Neural cell (in vitro differentiated cells): ENCODE measurements around the gene POP5. TPM values are rescaled to one million over a fixed set of nuclear protein-coding genes. Genes with fewer than 3 reads are reported as not detected.

Source experiments
- H2AFZ ChIP-seq: fragments of 200-600, 300-800 bp; sonication (generic), shearing (Covaris generic); 2 replicates; pipeline ENCODE4 v1.6.0; 2014; ENCODE audit warnings: low read depth, mild to moderate bottlenecking, antibody characterized with exemption, low read length, moderate library complexity
- H3F3A ChIP-seq: fragments of 200-600 bp; shearing (Covaris generic); 2 replicates; pipeline ENCODE4 v1.6.1; 2016; ENCODE audit warnings: mild to moderate bottlenecking, moderate library complexity, mixed read lengths, antibody characterized with exemption, low read length; ENCODE audit not compliant: insufficient read depth, poor library complexity, severe bottlenecking
- H3K27ac ChIP-seq: fragments of 200-600, 300-800 bp; sonication (generic), shearing (Covaris generic); 2 replicates; pipeline ENCODE4 v1.5.1; 2014; ENCODE audit warnings: mild to moderate bottlenecking, low read length, moderate library complexity
- H3K27me3 ChIP-seq: fragments of 300-800, 200-600 bp; sonication (generic), shearing (Covaris generic); 2 replicates; pipeline ENCODE4 v1.6.0; 2014; ENCODE audit warnings: mild to moderate bottlenecking, low read depth, low read length, moderate library complexity; ENCODE audit not compliant: insufficient read depth
- H3K36me3 ChIP-seq: fragments of 300-800, 200-600 bp; sonication (generic), shearing (Covaris generic); 2 replicates; pipeline ENCODE4 v1.5.1; 2014; ENCODE audit warnings: mild to moderate bottlenecking, antibody characterized with exemption, low read length, moderate library complexity; ENCODE audit not compliant: insufficient read depth
- H3K4me2 ChIP-seq: fragments of 300-800, 200-600 bp; sonication (generic), shearing (Covaris generic); 2 replicates; pipeline ENCODE4 v1.6.0; 2014; ENCODE audit warnings: mild to moderate bottlenecking, low read length
- H3K4me3 ChIP-seq: fragments of 300-800, 200-600 bp; sonication (generic), shearing (Covaris generic); 2 replicates; pipeline ENCODE4 v1.5.1; 2014; ENCODE audit warnings: mild to moderate bottlenecking, low read length, moderate library complexity
- H3K79me2 ChIP-seq: fragments of 200-600 bp; shearing (Covaris generic); replicated peaks from 2 replicates; pipeline ENCODE4 v1.6.0; 2014; ENCODE audit warnings: mild to moderate bottlenecking, low read length, moderate library complexity; ENCODE audit not compliant: insufficient read depth
- H3K9ac ChIP-seq: fragments of 300-800, 200-600 bp; sonication (generic), shearing (Covaris generic); 2 replicates; pipeline ENCODE4 v1.6.1; 2016; ENCODE audit warnings: mild to moderate bottlenecking, low read length, mixed read lengths
- H3K9me2 ChIP-seq: fragments of 200-600 bp; shearing (Covaris generic); 2 replicates; pipeline ENCODE4 v1.6.1; 2016; ENCODE audit warnings: mild to moderate bottlenecking, low read length, mixed read lengths; ENCODE audit not compliant: insufficient read depth
- H3K9me3 ChIP-seq: fragments of 200-600, 300-800 bp; sonication (generic), shearing (Covaris generic); 2 replicates; pipeline ENCODE4 v1.6.1; 2016; ENCODE audit warnings: mild to moderate bottlenecking, mixed run types, low read length, moderate library complexity, mixed read lengths
- H4K20me1 ChIP-seq: fragments of 200-600 bp; shearing (Covaris generic); 2 replicates; pipeline ENCODE4 v1.6.1; 2016; ENCODE audit warnings: mild to moderate bottlenecking, mixed run types; ENCODE audit not compliant: insufficient read depth
- EP300 ChIP-seq: fragments of 450-650 bp; conservative IDR thresholded peaks from 2 replicates; pipeline ENCODE4 v1.6.1; 2014; ENCODE audit warnings: antibody characterized with exemption, mild to moderate bottlenecking, moderate library complexity; ENCODE audit not compliant: poor library complexity, severe bottlenecking
- EZH2 ChIP-seq: fragments of 200-600, 300-800 bp; shearing (Covaris generic), sonication (generic); IDR thresholded peaks from 2 replicates; pipeline ENCODE4 v1.6.1; 2014; ENCODE audit warnings: antibody characterized with exemption, low read length, borderline replicate concordance, mild to moderate bottlenecking; ENCODE audit not compliant: insufficient read depth, poor library complexity, severe bottlenecking
- MXI1 ChIP-seq: fragments of 450-650 bp; conservative IDR thresholded peaks from 2 replicates; pipeline ENCODE4 v1.6.1; 2014; ENCODE audit warnings: antibody characterized with exemption, mild to moderate bottlenecking; ENCODE audit not compliant: poor library complexity, severe bottlenecking
- POLR2AphosphoS5 ChIP-seq: IDR thresholded peaks from 2 replicates; pipeline ENCODE4 v1.6.1; 2012
- RAD21 ChIP-seq: fragments of 450-650 bp; conservative IDR thresholded peaks from 2 replicates; pipeline ENCODE4 v1.6.1; 2014; ENCODE audit warnings: antibody characterized with exemption, mild to moderate bottlenecking, moderate library complexity
- SMC3 ChIP-seq: fragments of 450-650 bp; conservative IDR thresholded peaks from 2 replicates; pipeline ENCODE4 v1.6.1; 2014; ENCODE audit warnings: antibody characterized with exemption, mild to moderate bottlenecking, moderate library complexity; ENCODE audit not compliant: poor library complexity
- TAF1 ChIP-seq: IDR thresholded peaks from 2 replicates; pipeline ENCODE4 v1.6.1; 2012; ENCODE audit warnings: low read depth
- polyA minus RNA-seq: library from RNA; depleted of rRNA, polyadenylated mRNA; stranded (reverse); fragments of >200 nt; gene quantifications from 2 replicates; pipeline ENCODE4 v1.2.3, GENCODE V29; 2014
- polyA plus RNA-seq: library from polyadenylated mRNA; depleted of rRNA; stranded (reverse); fragments of >200 nt; gene quantifications from 2 replicates; pipeline ENCODE4 v1.2.3, GENCODE V29; 2014
- TF ChIP-seq, protein P1 (sequence below): fragments of 450-650 bp; IDR thresholded peaks from 2 replicates; pipeline ENCODE4 v1.5.1; 2014; ENCODE audit warnings: antibody characterized with exemption, mild to moderate bottlenecking, moderate library complexity; ENCODE audit not compliant: poor library complexity, severe bottlenecking

The POP5 gene, protein sequence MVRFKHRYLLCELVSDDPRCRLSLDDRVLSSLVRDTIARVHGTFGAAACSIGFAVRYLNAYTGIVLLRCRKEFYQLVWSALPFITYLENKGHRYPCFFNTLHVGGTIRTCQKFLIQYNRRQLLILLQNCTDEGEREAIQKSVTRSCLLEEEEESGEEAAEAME
- polyA plus RNA-seq (137 and 153 TPM in 2 replicates), polyA minus RNA-seq (30.2 and 34.3 TPM in 2 replicates)

- H3K4me3 ChIP-seq: peak within 1 kb of the TSS; percentile 94
- peak within 1 kb of the TSS; percentile 41 for H2AFZ ChIP-seq
- TF ChIP-seq, protein P1, sequence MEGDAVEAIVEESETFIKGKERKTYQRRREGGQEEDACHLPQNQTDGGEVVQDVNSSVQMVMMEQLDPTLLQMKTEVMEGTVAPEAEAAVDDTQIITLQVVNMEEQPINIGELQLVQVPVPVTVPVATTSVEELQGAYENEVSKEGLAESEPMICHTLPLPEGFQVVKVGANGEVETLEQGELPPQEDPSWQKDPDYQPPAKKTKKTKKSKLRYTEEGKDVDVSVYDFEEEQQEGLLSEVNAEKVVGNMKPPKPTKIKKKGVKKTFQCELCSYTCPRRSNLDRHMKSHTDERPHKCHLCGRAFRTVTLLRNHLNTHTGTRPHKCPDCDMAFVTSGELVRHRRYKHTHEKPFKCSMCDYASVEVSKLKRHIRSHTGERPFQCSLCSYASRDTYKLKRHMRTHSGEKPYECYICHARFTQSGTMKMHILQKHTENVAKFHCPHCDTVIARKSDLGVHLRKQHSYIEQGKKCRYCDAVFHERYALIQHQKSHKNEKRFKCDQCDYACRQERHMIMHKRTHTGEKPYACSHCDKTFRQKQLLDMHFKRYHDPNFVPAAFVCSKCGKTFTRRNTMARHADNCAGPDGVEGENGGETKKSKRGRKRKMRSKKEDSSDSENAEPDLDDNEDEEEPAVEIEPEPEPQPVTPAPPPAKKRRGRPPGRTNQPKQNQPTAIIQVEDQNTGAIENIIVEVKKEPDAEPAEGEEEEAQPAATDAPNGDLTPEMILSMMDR: no peak
- TF ChIP-seq POLR2AphosphoS5: peak; percentile 68
- peak; percentile 15 for TF ChIP-seq RAD21
- peak; percentile 92 for TF ChIP-seq MXI1
- no peak for TF ChIP-seq EZH2
- peak; percentile 38 for TF ChIP-seq SMC3
- H3K79me2 ChIP-seq: no peaks in the 10 kb centered on the region
- no peaks in the 10 kb centered on the region for H3K9me2 ChIP-seq
- peaks cover 6% of the 10 kb centered on the region for H3K36me3 ChIP-seq
- no peak within 1 kb of the TSS for H3K27ac ChIP-seq
- no peaks in the 10 kb centered on the region for H3K9me3 ChIP-seq
- H4K20me1 ChIP-seq: no peaks in the 10 kb centered on the region
- H3K4me2 ChIP-seq: peak within 1 kb of the TSS; percentile 86
- no peaks in the 10 kb centered on the region for H3F3A ChIP-seq
- peak within 1 kb of the TSS; percentile 70 for H3K9ac ChIP-seq
- H3K27me3 ChIP-seq: peaks cover 26% of the 10 kb centered on the region
Measured at GRCh38 chr12:120580787-120581723, at the start of gene POP5. TSS of gene POP5 (minus strand) at chr12:120581402. CDS start at chr12:120581362, 40 bp downstream.

DNA sequence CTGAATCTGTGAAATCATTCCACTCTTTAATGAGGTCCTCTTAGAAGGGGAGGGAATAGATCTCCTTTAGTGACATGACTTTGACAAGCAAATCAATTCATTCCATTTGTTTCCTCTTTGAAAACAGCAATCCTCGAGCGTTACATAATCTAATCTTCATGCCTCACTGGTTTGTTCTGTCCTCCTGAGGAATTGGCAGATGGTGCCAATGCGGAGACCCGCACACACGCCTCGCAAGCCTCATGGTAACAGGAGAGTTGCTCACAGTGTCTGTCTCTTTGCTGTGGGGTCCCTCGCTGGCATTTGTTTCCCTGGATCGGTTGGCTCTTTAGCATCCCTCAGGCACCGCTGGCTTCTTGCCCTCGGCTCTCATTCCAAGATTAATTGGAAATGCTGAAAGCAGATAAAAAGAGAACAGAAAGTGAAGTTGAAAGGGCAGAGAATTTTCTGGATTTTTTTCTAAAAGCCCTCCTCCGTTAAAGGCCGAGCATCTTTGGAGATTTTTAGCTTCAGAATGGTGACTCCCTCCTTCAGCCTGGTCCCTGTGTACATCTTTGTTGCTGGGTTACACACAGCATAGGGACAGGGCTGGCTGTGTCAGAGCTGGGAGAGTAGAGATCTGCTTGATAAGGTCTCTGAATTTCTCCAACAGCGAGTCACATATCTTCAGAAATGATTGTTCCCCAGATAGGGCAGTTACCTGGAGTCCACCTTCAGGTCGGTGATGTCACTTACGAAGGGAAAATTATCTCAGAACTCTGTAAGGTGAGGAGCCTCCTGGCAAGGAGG, 49.1 kb upstream of the POP5 start:
- Histone ChIP-seq H3K9ac (no peak overlapping the region), H3K79me2 (no peaks in the 10 kb centered on the region), H3K27me3 (no peaks in the 10 kb centered on the region), H4K20me1 (no peaks in the 10 kb centered on the region), H3K27ac (no peak overlapping the region), H3K4me2 (no peak overlapping the region), H3K4me3 (no peak overlapping the region), H3K9me3 (no peaks in the 10 kb centered on the region), H3K36me3 (no peaks in the 10 kb centered on the region), H3F3A (no peaks in the 10 kb centered on the region), H3K9me2 (no peaks in the 10 kb centered on the region), H2AFZ (no peak overlapping the region)
- TF ChIP-seq EP300 (no peak), TAF1 (no peak), MXI1 (no peak), POLR2AphosphoS5 (no peak), SMC3 (no peak), RAD21 (no peak)
- TF ChIP-seq, protein P1: no peak
